CD4-positive, alpha-beta T cell treated with Interleukin-6 for 4 hours (primary cell): ENCODE data around the gene MARCHF10.
"Not testable (repeated sequence)": the region's sequence is repeated elsewhere in the genome, so short reads cannot be mapped to it uniquely, and the experiment has no call there.

Source experiments
- DNase-seq: peaks from one replicate; pipeline ENCODE4 v3.0.0-alpha.2; 2020; ENCODE audit warnings: mixed read lengths

The MARCHF10 gene

GRCh38 chr17:62785983-62786382, 22.1 kb downstream of the MARCHF10 start:
- DNase-seq = not testable (repeated sequence)

- no peak for DNase-seq
These were observed 25.3 kb downstream of the MARCHF10 start for GRCh38 chr17:62782730-62783270.

- DNase-seq = no peak
These were observed 26.3 kb downstream of the MARCHF10 start for GRCh38 chr17:62781831-62782251.

- DNase-seq = no peak
These were observed 26.8 kb downstream of the MARCHF10 start for GRCh38 chr17:62781356-62781755.

- DNase-seq = no peak
These were observed 27.2 kb downstream of the MARCHF10 start for GRCh38 chr17:62780951-62781350.

- DNase-seq = no peak
These were observed 27.8 kb downstream of the MARCHF10 start for GRCh38 chr17:62780269-62780668.

GRCh38 chr17:62778990-62779681, 29.0 kb downstream of the MARCHF10 start:
- no peak for DNase-seq

- DNase-seq = no peak
These were observed 32.2 kb downstream of the MARCHF10 start for GRCh38 chr17:62775876-62776275.

- no peak for DNase-seq
These were observed 33.8 kb downstream of the MARCHF10 start for GRCh38 chr17:62774338-62774737.

GRCh38 chr17:62767997-62768396, 40.1 kb downstream of the MARCHF10 start:
- no peak for DNase-seq

- DNase-seq = no peak
These were observed 42.8 kb downstream of the MARCHF10 start for GRCh38 chr17:62765351-62765750.

GRCh38 chr17:62763891-62764600, 44.1 kb downstream of the MARCHF10 start:
- no peak for DNase-seq

GRCh38 chr17:62761884-62762283, 46.2 kb downstream of the MARCHF10 start:
- DNase-seq = no peak

- no peak for DNase-seq
These were observed 47.2 kb downstream of the MARCHF10 start for GRCh38 chr17:62760945-62761267.

GRCh38 chr17:62760059-62760944, 47.8 kb downstream of the MARCHF10 start:
- no peak for DNase-seq

GRCh38 chr17:62757500-62757951, 50.6 kb downstream of the MARCHF10 start:
- no peak for DNase-seq

- DNase-seq = no peak
These were observed 51.9 kb downstream of the MARCHF10 start for GRCh38 chr17:62756198-62756597.

- no peak for DNase-seq
These were observed 52.8 kb downstream of the MARCHF10 start for GRCh38 chr17:62755141-62755851.

GRCh38 chr17:62754631-62755030, 53.5 kb downstream of the MARCHF10 start:
- DNase-seq = no peak

- no peak for DNase-seq
These were observed 54.6 kb downstream of the MARCHF10 start for GRCh38 chr17:62753562-62753961.

GRCh38 chr17:62751060-62751691, 56.9 kb downstream of the MARCHF10 start:
- DNase-seq = no peak

GRCh38 chr17:62750631-62751051, 57.5 kb downstream of the MARCHF10 start:
- DNase-seq = no peak
